HG02973 (cell line): Measurements from ENCODE around the gene STAC2.

Source experiments
- ATAC-seq: cut with Tn5 transposase; IDR thresholded peaks from one replicate; pipeline ENCODE4 v1.9.1; 2021; ENCODE audit warnings: moderate library complexity; ENCODE audit not compliant: unreplicated experiment

Gene STAC2

DNA sequence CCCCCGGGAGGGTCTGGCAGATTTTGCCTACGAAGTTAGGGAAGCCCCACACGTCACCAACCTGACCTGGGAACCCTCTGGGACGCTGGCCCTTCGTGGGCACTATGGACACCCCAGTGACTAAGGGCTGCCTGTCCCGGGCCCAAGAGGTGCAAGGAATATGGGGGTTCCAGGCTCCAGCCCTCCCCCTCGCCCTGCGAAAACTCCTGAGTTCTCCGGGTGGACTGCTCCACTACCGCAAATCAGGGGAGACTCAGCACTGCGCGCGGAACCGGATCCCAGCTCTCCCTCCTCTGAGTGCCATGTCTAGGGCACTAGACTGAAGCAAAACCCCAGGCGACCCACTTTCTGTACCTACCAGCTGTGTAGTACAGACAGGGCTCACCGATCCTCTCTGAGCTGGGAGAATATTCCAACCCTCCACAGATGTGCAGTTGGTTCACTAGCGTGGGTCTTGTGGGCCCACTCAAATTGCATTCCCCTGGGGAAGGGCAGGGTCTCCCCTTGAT, 59.9 kb downstream of the STAC2 start, which contains the start of gene ARL5C:
ARL5C (minus strand) TSS at position 321 of the 509 bp plus-strand sequence. CDS start 401 bp downstream, outside the sequence.
- ATAC-seq, result no peak

GRCh38 chr17:39165178-39165840, 60.4 kb downstream of the STAC2 start:
- no peak for ATAC-seq

DNA sequence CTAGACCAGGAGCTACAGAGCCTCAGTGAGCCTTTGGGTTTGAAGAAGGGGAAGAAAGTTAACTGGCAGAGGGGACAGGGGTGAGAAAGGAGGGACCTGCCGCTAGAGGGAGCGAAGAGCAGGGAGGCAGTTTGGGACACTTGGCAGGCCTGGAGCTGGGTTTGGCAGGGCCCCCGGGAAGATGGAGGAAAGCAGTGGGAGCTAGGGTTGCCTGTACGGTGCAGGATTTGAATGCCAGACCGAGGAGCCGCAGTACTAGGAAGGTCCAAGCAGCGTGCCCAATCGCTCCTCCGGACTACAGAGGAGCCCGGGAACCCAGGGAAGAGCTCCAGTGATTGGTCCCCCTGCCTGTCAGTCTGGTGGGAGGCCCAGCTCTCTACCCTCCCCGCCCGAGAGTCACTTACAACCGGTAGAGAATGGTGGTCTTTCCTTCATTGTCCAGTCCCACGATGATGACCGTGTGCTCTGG, 61.0 kb downstream of the STAC2 start:
- ATAC-seq, result peak; percentile 81

DNA sequence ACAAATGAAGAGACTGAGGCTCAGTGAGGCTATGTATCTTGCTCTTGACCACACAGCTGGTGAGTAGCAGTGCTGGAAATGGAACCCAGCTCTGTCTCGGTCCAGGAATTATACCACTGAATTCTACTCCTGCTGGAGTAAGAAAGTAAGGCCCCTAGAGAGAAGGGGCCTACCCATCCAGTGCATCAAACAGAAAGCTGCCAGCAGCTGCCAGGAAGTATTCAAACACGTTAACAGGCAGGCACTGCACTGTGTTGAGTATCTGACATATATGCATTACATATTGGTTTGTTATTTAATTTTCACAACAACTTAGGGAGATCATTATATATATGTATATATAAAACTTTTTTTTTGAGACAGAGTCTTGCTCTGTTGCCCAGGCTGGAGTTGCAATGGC, 63.8 kb downstream of the STAC2 start:
- no peak for ATAC-seq
